H1 (cell line): ENCODE measurements around the gene PRR3. TPM values are rescaled to one million over a fixed set of nuclear protein-coding genes. Genes with fewer than 3 reads are reported as not detected.
A peak's percentile ranks its signal among the peaks of the same experiment; 100 is the strongest.

ENCODE experiments used
- CTCF ChIA-PET: fragments of 300-600 bp; sonication (Branson Sonifier 250); formaldehyde crosslinking; loops from one replicate; lab custom pipeline; 2021; ENCODE audit not compliant: partially characterized antibody; lab: Charles Lee
- POLR2A ChIA-PET: fragments of 300-600 bp; sonication (Branson Sonifier 250); formaldehyde crosslinking; loops from one replicate; lab custom pipeline; 2021; ENCODE audit warnings: inconsistent platforms; ENCODE audit not compliant: partially characterized antibody; lab: Charles Lee
- DNase-seq, 2 experiments: peaks; one replicate each; pipeline versions ENCODE4 v3.0.0 to v3.0.0-alpha.2; 2010 to 2022; ENCODE audit warnings: low spot score in 2 of 2, low read depth in 1 of 2, mixed read lengths in 1 of 2
- FAIRE-seq: peaks from 2 replicates; lab custom pipeline; 2011; peaks lifted over from hg19 to GRCh38; lab: Jason Lieb, UNC
- H2AFZ ChIP-seq: 2 replicates; pipeline ENCODE4 v1.8.1; 2012; ENCODE audit warnings: low read length, inconsistent platforms
- H2AK5ac ChIP-seq: 2 replicates; pipeline ENCODE4 v1.6.1; 2013; ENCODE audit warnings: low read depth, low read length
- H2BK120ac ChIP-seq: replicated peaks from 2 replicates; pipeline ENCODE3; 2013; ENCODE audit warnings: low read depth, low read length, inconsistent platforms
- H2BK12ac ChIP-seq: 2 replicates; pipeline ENCODE4 v1.6.1; 2013; ENCODE audit warnings: low read depth, low read length
- H2BK15ac ChIP-seq: 2 replicates; pipeline ENCODE4 v1.6.1; 2013; ENCODE audit warnings: low read length
- H2BK20ac ChIP-seq: 2 replicates; pipeline ENCODE4 v1.6.1; 2013; ENCODE audit warnings: low read length
- H2BK5ac ChIP-seq: 2 replicates; pipeline ENCODE4 v1.6.1; 2013; ENCODE audit warnings: low read depth, low read length
- H3K14ac ChIP-seq: 2 replicates; pipeline ENCODE4 v1.6.1; 2013; ENCODE audit warnings: inconsistent platforms; ENCODE audit not compliant: insufficient read length
- H3K18ac ChIP-seq: 2 replicates; pipeline ENCODE4 v1.6.1; 2013; ENCODE audit warnings: low read length; ENCODE audit errors: extremely low read depth
- H3K23ac ChIP-seq: 2 replicates; pipeline ENCODE4 v1.6.1; 2013; ENCODE audit warnings: inconsistent platforms; ENCODE audit not compliant: insufficient read length
- H3K23me2 ChIP-seq: 2 replicates; pipeline ENCODE4 v1.6.1; 2013; ENCODE audit warnings: low read depth, low read length
- H3K27ac ChIP-seq: 2 replicates; pipeline ENCODE4 v1.6.1; 2011; ENCODE audit warnings: low read depth, low read length, inconsistent platforms
- H3K27me3 ChIP-seq, 4 experiments: replicated peaks in 1 of 4; 1 replicate in 1 of 4; 2 replicates in 3 of 4; pipeline versions ENCODE4 v1.6.1 to v1.8.1; 2011 to 2013; ENCODE audit warnings: low read length in 3 of 4, mild to moderate bottlenecking in 3 of 4, inconsistent platforms in 2 of 4, mixed read lengths in 2 of 4, moderate library complexity in 1 of 4; ENCODE audit not compliant: control insufficient read depth in 3 of 4, insufficient read depth in 3 of 4; ENCODE audit errors: extremely low read depth in 1 of 4
- H3K36me3 ChIP-seq, 4 experiments: 2 replicates each; pipeline versions ENCODE4 v1.6.1 to v1.8.1; 2011 to 2013; ENCODE audit warnings: mild to moderate bottlenecking in 4 of 4, low read length in 3 of 4, moderate library complexity in 2 of 4, control low read depth in 1 of 4, inconsistent platforms in 1 of 4; ENCODE audit not compliant: insufficient read depth in 4 of 4, control insufficient read depth in 2 of 4
- H3K4ac ChIP-seq: replicated peaks from 2 replicates; pipeline ENCODE3; 2013; ENCODE audit warnings: low read length, low read depth, mixed read lengths, inconsistent platforms; ENCODE audit not compliant: insufficient read length
- H3K4me1 ChIP-seq, 4 experiments: replicated peaks in 1 of 4; 1 replicate in 1 of 4; 2 replicates in 3 of 4; pipeline versions ENCODE4 v1.6.1 to v1.8.1; 2011 to 2013; ENCODE audit warnings: low read length in 3 of 4, inconsistent platforms in 2 of 4, mixed read lengths in 1 of 4; ENCODE audit not compliant: insufficient read depth in 4 of 4, control insufficient read depth in 3 of 4
- H3K4me2 ChIP-seq, 2 experiments: 2 replicates each; pipeline versions ENCODE4 v1.6.1 to v1.8.1; 2011 to 2013; ENCODE audit warnings: low read depth in 2 of 2, low read length in 2 of 2, control low read depth in 1 of 2, inconsistent platforms in 1 of 2, mild to moderate bottlenecking in 1 of 2; ENCODE audit not compliant: insufficient read depth in 1 of 2
- H3K4me3 ChIP-seq, 4 experiments: fragments of 200-600, 300-600 bp in 1 of 4; sonication (generic), shearing (Covaris generic), sonication (Bioruptor Twin) in 1 of 4; 2 replicates each; pipeline versions ENCODE4 v1.5.1 to v1.8.1; 2011 to 2016; ENCODE audit warnings: low read length in 4 of 4, low read depth in 3 of 4, control low read depth in 2 of 4, inconsistent platforms in 2 of 4, mild to moderate bottlenecking in 2 of 4, mixed read lengths in 1 of 4, moderate library complexity in 1 of 4; ENCODE audit not compliant: insufficient read depth in 2 of 4; ENCODE audit errors: extremely low read depth in 1 of 4
- H3K56ac ChIP-seq: replicated peaks from 2 replicates; pipeline ENCODE3; 2013; ENCODE audit warnings: low read depth, mild to moderate bottlenecking, mixed read lengths, low read length, inconsistent platforms; ENCODE audit not compliant: insufficient read length
- H3K79me1 ChIP-seq: 2 replicates; pipeline ENCODE4 v1.6.1; 2013; ENCODE audit warnings: low read depth, low read length, control low read depth
- H3K79me2 ChIP-seq, 2 experiments: 2 replicates each; pipeline versions ENCODE4 v1.6.1 to v1.8.1; 2012 to 2013; ENCODE audit warnings: low read length in 2 of 2, mild to moderate bottlenecking in 2 of 2, inconsistent platforms in 1 of 2; ENCODE audit not compliant: insufficient read depth in 2 of 2, control insufficient read depth in 1 of 2
- H3K9ac ChIP-seq, 4 experiments: replicated peaks in 1 of 4; 1 replicate in 1 of 4; 2 replicates in 3 of 4; pipeline versions ENCODE4 v1.6.1 to v1.8.1; 2011 to 2013; ENCODE audit warnings: low read depth in 3 of 4, low read length in 3 of 4, control low read depth in 2 of 4, mild to moderate bottlenecking in 2 of 4, moderate library complexity in 2 of 4, inconsistent platforms in 1 of 4; ENCODE audit errors: extremely low read depth in 1 of 4
- H3K9me3 ChIP-seq, 2 experiments: 2 replicates each; pipeline versions ENCODE4 v1.6.1 to v1.8.1; 2012 to 2013; ENCODE audit warnings: mild to moderate bottlenecking in 2 of 2, moderate library complexity in 2 of 2, control low read depth in 1 of 2, inconsistent platforms in 1 of 2, low read depth in 1 of 2, low read length in 1 of 2, mixed read lengths in 1 of 2; ENCODE audit not compliant: insufficient read depth in 2 of 2
- H4K20me1 ChIP-seq, 2 experiments: replicated peaks in 1 of 2; 2 replicates each; pipeline versions ENCODE3 to v1.8.1; 2011 to 2013; ENCODE audit warnings: inconsistent platforms in 2 of 2, low read length in 2 of 2, mild to moderate bottlenecking in 1 of 2; ENCODE audit not compliant: insufficient read depth in 2 of 2, control insufficient read depth in 1 of 2
- H4K5ac ChIP-seq: 2 replicates; pipeline ENCODE4 v1.6.1; 2013; ENCODE audit warnings: low read length, low read depth, mixed read lengths, inconsistent platforms; ENCODE audit not compliant: insufficient read length
- H4K8ac ChIP-seq: 2 replicates; pipeline ENCODE4 v1.8.0; 2013; ENCODE audit warnings: mild to moderate bottlenecking, moderate library complexity, low read length, inconsistent platforms; ENCODE audit not compliant: insufficient read depth; ENCODE audit errors: extremely low read depth
- H4K91ac ChIP-seq: replicated peaks from 2 replicates; pipeline ENCODE3; 2013; ENCODE audit warnings: low read length, mixed read lengths, inconsistent platforms; ENCODE audit not compliant: insufficient read length
- POLR2A ChIP-seq, 2 experiments: IDR thresholded peaks; 1 replicate in 1 of 2; 2 replicates in 1 of 2; pipeline ENCODE4 v1.6.1; 2011; ENCODE audit warnings: low read depth in 2 of 2, low read length in 2 of 2, mild to moderate bottlenecking in 2 of 2; ENCODE audit errors: control extremely low read depth in 1 of 2
- POLR2AphosphoS5 ChIP-seq: IDR thresholded peaks from 2 replicates; pipeline ENCODE4 v1.6.1; 2011; ENCODE audit warnings: low read depth, low read length
- SAP30 ChIP-seq: fragments of 300-600 bp; sonication (generic); IDR thresholded peaks from 2 replicates; pipeline ENCODE4 v1.7.1; 2012; ENCODE audit warnings: low read length, moderate library complexity, mild to moderate bottlenecking, inconsistent platforms; ENCODE audit not compliant: insufficient read depth, insufficient replicate concordance
- WGBS, 2 experiments: shearing (Covaris generic) in 1 of 2; methylation state at CpG; one replicate each; pipeline versions ENCODE4 v1.1.6 to v1.1.7; 2013 to 2015; ENCODE audit warnings: low lambda C conversion rate in 2 of 2, mixed read lengths in 2 of 2, inconsistent platforms in 1 of 2, low coverage in 1 of 2, missing lambda C conversion rate in 1 of 2; ENCODE audit not compliant: insufficient replicate concordance in 2 of 2, insufficient coverage in 1 of 2, insufficient read length in 1 of 2; ENCODE audit errors: extremely low coverage in 1 of 2, missing lambda C conversion rate in 1 of 2; 5-methylcytosine and 5-hydroxymethylcytosine counted together
- polyA plus RNA-seq, 7 experiments: library from polyadenylated mRNA; depleted of rRNA in 3 of 7; stranded (reverse) in 5 of 7; unstranded in 2 of 7; fragments of >200 nt in 5 of 7; fragments of 200-250 nt in 2 of 7; gene quantifications; 1 replicate in 5 of 7; 2 replicates in 1 of 7; 4 replicates in 1 of 7; pipeline versions ENCODE4 v1.2.1 to v1.2.3, GENCODE V29; 2011 to 2013; ENCODE audit warnings: missing spikeins in 2 of 7, mixed read lengths in 2 of 7
- total RNA-seq: library from RNA; stranded (reverse); fragmentation: NEBNext Ultra II Directional; extraction: Animal tissue kit (Norgen Biotek cat#: 25700); gene quantifications from 2 replicates; pipeline ENCODE4 v1.2.1, GENCODE V29; 2021

PRR3 gene
- total and polyA plus RNA-seq, 2 of the 8 experiments (the other 6 are each of a cell fraction or from before 2014, with no cell fraction given): 10.5 to 24.2 TPM

GRCh38 chr6:30599625-30600324 is 42.7 kb downstream of the PRR3 start:
- Histone ChIP-seq H2BK5ac (no peak overlapping the region), H3K56ac (no peak overlapping the region), H3K4ac (no peak overlapping the region), H4K5ac (no peak overlapping the region), H3K4me3 (no peak overlapping the region), H2BK120ac (no peak overlapping the region), H3K18ac (no peak overlapping the region), H3K9me3 (no peaks in the 10 kb centered on the region), H3K27me3 (no peaks in the 10 kb centered on the region), H3K9ac (no peak overlapping the region), H2BK20ac (no peak overlapping the region), H3K23me2 (no peaks in the 10 kb centered on the region; the same call in 1 of the 2 replicates), H3K4me2 (no peak overlapping the region), H3K4me1 (no peaks in the 10 kb centered on the region), H4K20me1 (peaks cover 6 to 31% of the 10 kb centered on the region in 2 experiments), H3K79me2 (no peaks in the 10 kb centered on the region), H2BK15ac (no peak overlapping the region), H3K79me1 (no peaks in the 10 kb centered on the region; the same call in none of the 2 replicates), H3K23ac (no peak overlapping the region), H3K14ac (no peak overlapping the region), H2AK5ac (no peak overlapping the region), H4K91ac (no peak overlapping the region), H2AFZ (no peak overlapping the region), H3K36me3 (peaks cover 35 to 46% (median 42%) of the 10 kb centered on the region in 4 experiments), H3K27ac (no peak overlapping the region), H4K8ac (no peak overlapping the region), H2BK12ac (no peak overlapping the region)
- FAIRE-seq: no peak
- ChIA-PET POLR2A (interaction anchor here (0.7 to 27.0 kb wide), 34 partner anchors 1 to 479 kb away, joined by 3 to 712 read pairs (median 5); partner anchors contain the start of genes ATAT1, C6orf136, DHX16 and GNL1), CTCF (interaction anchor here (0.6 to 5.7 kb wide), 10 partner anchors 11 to 124 kb away, joined by 3 to 40 read pairs (median 5); no protein-coding TSS in a partner anchor)
- no peak for DNase-seq
- WGBS, 2 experiments: 96% methylated on average over 13 of the region's 13 CpGs; no CpG with 5 or more reads in 1 of the 2 experiments
- TF ChIP-seq POLR2AphosphoS5: peak; percentile 59
- TF ChIP-seq POLR2A (IDR thresholded peaks at IDR 0.05; ENCODE audit: control extremely low read depth in 1 of 2, low read depth in 2 of 2, low read length in 2 of 2): peak in 1 of 2 experiments; percentile 45; a peak in 1 of 3 replicates
- TF ChIP-seq SAP30: no peak
